ENCODE measurements around the gene SEC16A. TPM values are rescaled to one million over a fixed set of nuclear protein-coding genes. Genes with fewer than 3 reads are reported as not detected.
A peak's percentile ranks its signal among the peaks of the same experiment; 100 is the strongest.

The SEC16A gene
- total RNA-seq, 1 donor from 2014 or later, result 85.0 TPM

DNA sequence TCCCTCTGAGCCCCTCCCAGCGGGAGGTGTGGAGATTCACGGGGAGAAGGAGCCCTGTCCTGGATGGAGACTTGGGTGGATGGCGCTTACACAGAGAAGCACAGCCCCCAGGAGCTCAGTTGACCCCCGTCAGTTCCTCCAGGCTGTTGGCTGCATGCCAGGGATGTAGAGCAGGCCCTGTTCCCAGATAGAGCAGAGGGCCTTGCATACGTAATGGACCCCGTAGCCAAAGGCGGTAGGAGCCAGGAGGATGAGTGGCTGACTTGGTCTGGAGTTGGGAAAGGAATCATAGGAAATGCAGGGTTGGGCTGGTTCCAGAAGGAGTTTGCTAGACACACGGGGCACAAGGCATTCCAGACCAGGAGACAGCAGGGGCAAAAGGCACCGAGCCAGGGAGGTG is 69.9 kb downstream of the SEC16A start:
- H3K36me3 Mint-ChIP-seq (ENCODE audit: unreplicated experiment), result peaks cover 30% of the 10 kb centered on the region

DNA sequence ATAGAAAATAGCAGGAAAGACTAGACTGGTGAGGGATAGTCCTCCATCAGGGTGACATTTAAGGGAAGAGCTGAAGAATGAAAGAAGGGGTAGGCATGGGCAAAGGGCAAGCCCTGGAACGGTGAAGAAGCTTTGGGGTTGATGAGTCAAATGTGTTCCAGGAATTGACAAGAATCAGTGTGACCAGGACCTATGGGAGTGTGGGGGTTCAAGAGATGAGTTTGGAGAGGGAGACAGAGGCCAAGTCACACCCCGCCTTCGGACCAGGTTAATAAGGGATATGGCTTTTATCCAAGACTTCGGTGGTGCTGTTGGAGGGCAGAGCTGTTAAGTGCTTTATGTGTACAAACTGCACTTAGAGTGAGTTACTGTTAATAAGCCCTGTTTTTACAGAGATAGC is 71.5 kb downstream of the SEC16A start:
- no peaks in the 10 kb centered on the region for H3K9me3 Mint-ChIP-seq (ENCODE audit: unreplicated experiment)
- TF ChIP-seq, protein P1, sequence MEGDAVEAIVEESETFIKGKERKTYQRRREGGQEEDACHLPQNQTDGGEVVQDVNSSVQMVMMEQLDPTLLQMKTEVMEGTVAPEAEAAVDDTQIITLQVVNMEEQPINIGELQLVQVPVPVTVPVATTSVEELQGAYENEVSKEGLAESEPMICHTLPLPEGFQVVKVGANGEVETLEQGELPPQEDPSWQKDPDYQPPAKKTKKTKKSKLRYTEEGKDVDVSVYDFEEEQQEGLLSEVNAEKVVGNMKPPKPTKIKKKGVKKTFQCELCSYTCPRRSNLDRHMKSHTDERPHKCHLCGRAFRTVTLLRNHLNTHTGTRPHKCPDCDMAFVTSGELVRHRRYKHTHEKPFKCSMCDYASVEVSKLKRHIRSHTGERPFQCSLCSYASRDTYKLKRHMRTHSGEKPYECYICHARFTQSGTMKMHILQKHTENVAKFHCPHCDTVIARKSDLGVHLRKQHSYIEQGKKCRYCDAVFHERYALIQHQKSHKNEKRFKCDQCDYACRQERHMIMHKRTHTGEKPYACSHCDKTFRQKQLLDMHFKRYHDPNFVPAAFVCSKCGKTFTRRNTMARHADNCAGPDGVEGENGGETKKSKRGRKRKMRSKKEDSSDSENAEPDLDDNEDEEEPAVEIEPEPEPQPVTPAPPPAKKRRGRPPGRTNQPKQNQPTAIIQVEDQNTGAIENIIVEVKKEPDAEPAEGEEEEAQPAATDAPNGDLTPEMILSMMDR (IDR thresholded peaks at IDR 0.05), result no peak
- peaks cover 26% of the 10 kb centered on the region for H3K36me3 Mint-ChIP-seq (ENCODE audit: unreplicated experiment)
- peak overlapping the region; percentile 89 for H3K4me3 Mint-ChIP-seq (ENCODE audit: unreplicated experiment)
- no peaks in the 10 kb centered on the region for H3K27me3 Mint-ChIP-seq (ENCODE audit: unreplicated experiment)
- peaks cover 32% of the 10 kb centered on the region for H3K4me1 Mint-ChIP-seq (ENCODE audit: unreplicated experiment)
- no peak for DNase-seq (ENCODE audit: extremely low spot score, unreplicated experiment)
- peak overlapping the region; percentile 86 for H3K27ac Mint-ChIP-seq (ENCODE audit: unreplicated experiment)

More for the DNA sequence above, 69.9 kb downstream of the SEC16A start:
- no peaks in the 10 kb centered on the region for H3K9me3 Mint-ChIP-seq (ENCODE audit: unreplicated experiment)
- peaks cover 32% of the 10 kb centered on the region for H3K4me1 Mint-ChIP-seq (ENCODE audit: unreplicated experiment)
- DNase-seq (ENCODE audit: extremely low spot score, unreplicated experiment), result no peak
- H3K27ac Mint-ChIP-seq (ENCODE audit: unreplicated experiment), result no peak overlapping the region
- H3K27me3 Mint-ChIP-seq (ENCODE audit: unreplicated experiment), result no peaks in the 10 kb centered on the region
- TF ChIP-seq, protein P1 (IDR thresholded peaks at IDR 0.05), result no peak
- no peak overlapping the region for H3K4me3 Mint-ChIP-seq (ENCODE audit: unreplicated experiment)

DNA sequence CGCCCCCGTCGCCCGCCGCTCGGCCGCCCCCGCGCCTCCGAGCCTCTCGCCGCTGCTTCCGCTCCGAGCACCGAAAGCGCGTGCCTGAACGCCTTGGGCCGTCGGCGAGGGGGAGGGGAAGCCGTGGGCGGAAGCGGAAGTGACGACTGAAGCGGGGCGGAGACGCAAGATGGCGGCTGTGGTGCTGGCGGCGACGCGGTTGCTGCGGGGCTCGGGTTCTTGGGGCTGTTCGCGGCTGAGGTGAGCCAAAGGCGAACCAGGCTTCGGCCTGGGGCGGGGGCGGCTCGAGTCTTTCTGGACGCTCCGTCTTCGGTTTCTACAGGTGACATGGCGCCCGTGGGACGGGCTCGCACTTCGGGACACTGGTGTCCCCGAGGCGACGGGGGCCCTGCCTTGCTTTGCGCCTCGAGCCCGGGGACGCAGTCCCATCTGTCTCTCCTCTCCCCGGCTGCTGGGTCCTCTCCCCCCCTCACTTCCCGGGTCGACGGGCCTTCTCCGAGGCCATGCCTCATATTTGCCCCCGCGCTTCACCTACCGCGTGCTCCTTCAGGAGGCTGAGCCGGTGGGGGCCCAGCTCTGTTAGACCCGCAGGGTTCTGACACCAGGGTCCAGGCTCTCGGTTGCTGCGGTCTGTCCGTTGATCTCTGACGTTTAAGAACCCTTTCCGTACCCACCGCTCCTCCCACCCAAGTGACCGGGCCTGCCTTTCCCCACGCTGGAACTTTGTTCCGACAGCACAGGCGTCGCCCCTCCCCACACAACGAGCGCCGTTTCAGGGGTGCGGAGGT is 72.1 kb downstream of the SEC16A start, which contains the start of the genes ENTR1 and PMPCA:
TSS of gene ENTR1 (minus strand) at position 115 of the 788 bp plus-strand sequence. CDS start 217 bp downstream, outside the sequence.
TSS of gene PMPCA (plus strand) at position 159 of the 788 bp plus-strand sequence. CDS start at position 170, 11 bp downstream.
- Mint-ChIP-seq H3K27ac (ENCODE audit: unreplicated experiment) (peak within 1 kb of the TSS; percentile 86), H3K36me3 (ENCODE audit: unreplicated experiment) (peaks cover 25% of the 10 kb centered on the region), H3K4me1 (ENCODE audit: unreplicated experiment) (peaks cover 32% of the 10 kb centered on the region), H3K9me3 (ENCODE audit: unreplicated experiment) (no peaks in the 10 kb centered on the region), H3K4me3 (ENCODE audit: unreplicated experiment) (peak within 1 kb of the TSS; percentile 89), H3K27me3 (ENCODE audit: unreplicated experiment) (no peaks in the 10 kb centered on the region)
- TF ChIP-seq, protein P1 (IDR thresholded peaks at IDR 0.05), result no peak
- DNase-seq (ENCODE audit: extremely low spot score, unreplicated experiment), result peak; percentile 95

DNA sequence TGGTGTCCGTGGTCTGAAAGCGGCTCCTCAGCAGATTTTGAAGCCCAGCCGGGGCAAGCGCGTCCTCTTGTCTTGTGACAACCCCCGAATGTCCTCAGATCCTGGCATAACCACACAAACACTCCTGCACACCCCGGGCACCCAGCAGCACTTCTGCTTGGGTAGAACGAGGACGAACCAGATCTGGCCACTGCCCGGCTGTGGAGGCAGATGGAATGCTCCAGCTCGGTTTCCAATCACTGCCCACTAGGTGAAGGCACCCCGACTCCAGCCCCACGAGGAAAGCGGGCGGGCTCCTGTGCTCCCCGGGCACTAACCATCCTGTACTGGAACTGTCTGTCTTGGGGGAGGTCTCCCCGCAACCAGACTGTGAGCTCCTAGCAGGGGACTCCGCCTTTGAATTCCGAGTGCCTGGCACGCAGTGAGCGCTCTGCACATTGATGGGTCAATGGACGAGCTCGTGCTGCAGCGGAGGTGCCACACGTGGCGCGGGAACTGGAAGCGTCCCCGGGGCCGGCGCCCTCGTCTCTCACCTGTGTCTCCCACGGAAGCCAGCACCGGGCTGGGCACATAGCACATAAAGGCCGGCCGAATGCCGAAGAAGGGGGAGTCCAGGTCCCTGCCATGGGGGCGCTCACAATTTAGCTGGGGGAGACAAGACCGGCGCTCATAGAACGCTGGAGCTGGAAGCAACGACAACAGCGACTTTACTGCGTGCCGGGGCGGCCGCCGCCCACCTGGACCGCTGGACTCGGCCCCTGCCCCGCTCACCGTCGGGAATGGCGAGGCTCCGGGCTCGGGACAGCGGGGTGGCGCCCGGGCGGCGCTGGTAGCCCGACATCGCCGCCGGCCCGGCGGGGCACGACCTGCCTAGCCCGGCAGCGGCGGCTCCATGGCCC is 73.0 kb downstream of the SEC16A start:
- Mint-ChIP-seq H3K36me3 (ENCODE audit: unreplicated experiment) (peaks cover 32% of the 10 kb centered on the region), H3K4me3 (ENCODE audit: unreplicated experiment) (peak overlapping the region; percentile 86), H3K27ac (ENCODE audit: unreplicated experiment) (peak overlapping the region; percentile 75), H3K27me3 (ENCODE audit: unreplicated experiment) (no peaks in the 10 kb centered on the region), H3K9me3 (ENCODE audit: unreplicated experiment) (no peaks in the 10 kb centered on the region), H3K4me1 (ENCODE audit: unreplicated experiment) (peaks cover 32% of the 10 kb centered on the region)
- DNase-seq (ENCODE audit: extremely low spot score, unreplicated experiment), result no peak
- TF ChIP-seq, protein P1 (IDR thresholded peaks at IDR 0.05), result no peak
